Sigmoid colon (tissue), 7 donors: ENCODE data around the gene FMO3. TPM values are rescaled to one million over a fixed set of nuclear protein-coding genes. Genes with fewer than 3 reads are reported as not detected.

ENCODE experiments used
- DNase-seq: peaks from one replicate; pipeline ENCODE4 v3.0.0-alpha.2; 2019
- H3K27ac ChIP-seq, 4 donors: fragments of 200-600 bp; sonication (generic); one replicate each; pipeline ENCODE4 v1.5.1; 2016 to 2019; ENCODE audit warnings: mild to moderate bottlenecking in 1 of 4
- H3K27me3 ChIP-seq, 3 donors: fragments of 200-600 bp; sonication (generic); one replicate each; pipeline ENCODE4 v1.5.1; 2019; ENCODE audit warnings: mild to moderate bottlenecking in 1 of 3
- H3K36me3 ChIP-seq, 4 donors: fragments of 200-600 bp; sonication (generic); one replicate each; pipeline ENCODE4 v1.5.1; 2016 to 2019
- H3K4me1 ChIP-seq, 4 donors: fragments of 200-600 bp; sonication (generic); one replicate each; pipeline ENCODE4 v1.5.1; 2017 to 2019
- H3K4me3 ChIP-seq, 4 donors: fragments of 200-600 bp; sonication (generic); one replicate each; pipeline ENCODE4 v1.5.1; 2017 to 2019; ENCODE audit warnings: mild to moderate bottlenecking in 2 of 4, moderate library complexity in 1 of 4
- H3K9me3 ChIP-seq, 4 donors: fragments of 200-600 bp in 3 of 4; sonication (generic) in 3 of 4; one replicate each; pipeline versions ENCODE4 v1.5.1 to v1.6.1; 2013 to 2019
- EP300 ChIP-seq, 4 donors: sonication (generic); formaldehyde crosslinking; IDR thresholded peaks; one replicate each; pipeline ENCODE4 v1.6.1; 2017; ENCODE audit warnings: antibody characterized with exemption in 4 of 4
- POLR2A ChIP-seq, 2 donors: fragments of 450-650 bp; IDR thresholded peaks; one replicate each; pipeline ENCODE4 v1.6.1; 2016; ENCODE audit warnings: antibody characterized with exemption in 2 of 2, mild to moderate bottlenecking in 2 of 2, moderate library complexity in 2 of 2
- POLR2AphosphoS5 ChIP-seq, 4 donors: sonication (generic); formaldehyde crosslinking; IDR thresholded peaks; one replicate each; pipeline ENCODE4 v1.6.1; 2017; ENCODE audit warnings: antibody characterized with exemption in 4 of 4
- WGBS, 2 donors: extraction: QIAGEN DNeasy Blood & Tissue Kit; methylation state at CpG; one replicate each; pipeline ENCODE4 v1.1.7; 2013; 5-methylcytosine and 5-hydroxymethylcytosine counted together
- intact Hi-C: fragments of 100-400 bp; cut with DNase I; formaldehyde crosslinking; loops from one replicate; pipeline ENCODE4 v1.15.1; 2023
- polyA plus RNA-seq, 3 donors: library from polyadenylated mRNA; stranded (reverse); fragments of 200-250 nt; gene quantifications; one replicate each; pipeline ENCODE4 v1.2.3, GENCODE V29; 2013
- total RNA-seq, 4 donors: library from RNA; depleted of rRNA; stranded (reverse); fragments of >200 nt; gene quantifications; one replicate each; pipeline ENCODE4 v1.1.0, GENCODE V29; 2016
- TF ChIP-seq, protein P1 (sequence below), 4 experiments: fragments of 450-650 bp in 3 of 4; fragments of 200-600 bp in 1 of 4; IDR thresholded peaks; one replicate each; pipeline ENCODE4 v1.5.1; 2016 to 2019; ENCODE audit warnings: antibody characterized with exemption in 4 of 4, mild to moderate bottlenecking in 3 of 4, moderate library complexity in 2 of 4
- donor health status: healthy with polysubstance abuse.
- donor health status: Bipolar disorder and iron deficiency.
- donor health status: healthy.

FMO3 gene
- total and polyA plus RNA-seq, 7 donors, result 0.82 to 2.3 (median 1.8) TPM; not detected in 2

DNA sequence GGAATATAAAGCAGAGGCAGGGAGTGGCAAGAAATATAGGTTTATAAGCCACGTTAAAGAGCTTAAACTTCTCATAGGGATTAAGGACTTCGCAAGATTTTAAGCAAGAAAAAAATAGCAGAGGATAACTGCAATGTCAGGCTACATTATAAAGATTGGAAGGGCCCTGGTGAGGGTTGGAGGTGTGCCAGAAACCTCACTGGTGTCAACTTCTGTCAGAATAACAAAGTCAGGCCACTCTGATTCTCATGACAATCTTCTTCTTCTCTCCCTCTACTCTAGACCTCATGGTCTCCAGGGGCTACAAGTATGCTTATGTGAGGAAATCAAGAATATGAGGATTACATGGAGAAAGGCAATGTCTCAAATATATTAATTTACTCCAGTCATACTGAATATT, 61.8 kb downstream of the FMO3 start:
- Histone ChIP-seq H3K27me3 (no peaks in the 10 kb centered on the region), H3K4me3 (no peak overlapping the region), H3K9me3 (no peaks in the 10 kb centered on the region), H3K36me3 (no peaks in the 10 kb centered on the region), H3K4me1 (no peaks in the 10 kb centered on the region), H3K27ac (no peak overlapping the region)
- TF ChIP-seq, protein P1, sequence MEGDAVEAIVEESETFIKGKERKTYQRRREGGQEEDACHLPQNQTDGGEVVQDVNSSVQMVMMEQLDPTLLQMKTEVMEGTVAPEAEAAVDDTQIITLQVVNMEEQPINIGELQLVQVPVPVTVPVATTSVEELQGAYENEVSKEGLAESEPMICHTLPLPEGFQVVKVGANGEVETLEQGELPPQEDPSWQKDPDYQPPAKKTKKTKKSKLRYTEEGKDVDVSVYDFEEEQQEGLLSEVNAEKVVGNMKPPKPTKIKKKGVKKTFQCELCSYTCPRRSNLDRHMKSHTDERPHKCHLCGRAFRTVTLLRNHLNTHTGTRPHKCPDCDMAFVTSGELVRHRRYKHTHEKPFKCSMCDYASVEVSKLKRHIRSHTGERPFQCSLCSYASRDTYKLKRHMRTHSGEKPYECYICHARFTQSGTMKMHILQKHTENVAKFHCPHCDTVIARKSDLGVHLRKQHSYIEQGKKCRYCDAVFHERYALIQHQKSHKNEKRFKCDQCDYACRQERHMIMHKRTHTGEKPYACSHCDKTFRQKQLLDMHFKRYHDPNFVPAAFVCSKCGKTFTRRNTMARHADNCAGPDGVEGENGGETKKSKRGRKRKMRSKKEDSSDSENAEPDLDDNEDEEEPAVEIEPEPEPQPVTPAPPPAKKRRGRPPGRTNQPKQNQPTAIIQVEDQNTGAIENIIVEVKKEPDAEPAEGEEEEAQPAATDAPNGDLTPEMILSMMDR (IDR thresholded peaks at IDR 0.05), result no peak
- TF ChIP-seq EP300 (IDR thresholded peaks at IDR 0.05) (no peak), POLR2A (IDR thresholded peaks at IDR 0.05) (no peak), POLR2AphosphoS5 (IDR thresholded peaks at IDR 0.05) (no peak)
- intact Hi-C loops, result no loop called here
- no peak for DNase-seq
- 11 to 55% methylated on average over 2 of the region's 2 CpGs for WGBS, 2 donors

DNA sequence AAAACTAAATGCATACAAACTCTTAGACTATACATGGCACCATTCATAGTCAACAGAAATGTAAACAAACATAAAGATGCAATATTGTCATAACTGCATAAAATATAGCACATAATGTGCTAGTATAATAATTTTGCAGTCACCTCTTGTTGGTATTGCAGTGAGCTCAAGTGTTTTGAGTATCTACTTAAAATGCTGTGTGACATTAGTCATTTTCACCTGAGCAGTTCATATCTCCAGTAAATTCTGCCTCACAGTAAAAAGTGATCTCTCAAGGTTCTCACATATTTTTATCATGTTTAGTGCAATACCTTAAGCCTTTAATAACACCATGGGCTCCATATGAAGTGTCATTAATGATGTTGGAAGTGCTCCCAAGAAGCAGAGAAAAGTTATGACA, 64.8 kb downstream of the FMO3 start:
- TF ChIP-seq POLR2AphosphoS5 (IDR thresholded peaks at IDR 0.05), result no peak
- TF ChIP-seq EP300 (IDR thresholded peaks at IDR 0.05), result no peak
- no peak for TF ChIP-seq POLR2A (IDR thresholded peaks at IDR 0.05)
- TF ChIP-seq, protein P1 (IDR thresholded peaks at IDR 0.05), result no peak
- intact Hi-C loops, result no loop called here
- Histone ChIP-seq H3K9me3 (no peaks in the 10 kb centered on the region), H3K27ac (no peak overlapping the region), H3K4me3 (no peak overlapping the region), H3K4me1 (no peaks in the 10 kb centered on the region), H3K27me3 (no peaks in the 10 kb centered on the region), H3K36me3 (no peaks in the 10 kb centered on the region)
- DNase-seq, result no peak

DNA sequence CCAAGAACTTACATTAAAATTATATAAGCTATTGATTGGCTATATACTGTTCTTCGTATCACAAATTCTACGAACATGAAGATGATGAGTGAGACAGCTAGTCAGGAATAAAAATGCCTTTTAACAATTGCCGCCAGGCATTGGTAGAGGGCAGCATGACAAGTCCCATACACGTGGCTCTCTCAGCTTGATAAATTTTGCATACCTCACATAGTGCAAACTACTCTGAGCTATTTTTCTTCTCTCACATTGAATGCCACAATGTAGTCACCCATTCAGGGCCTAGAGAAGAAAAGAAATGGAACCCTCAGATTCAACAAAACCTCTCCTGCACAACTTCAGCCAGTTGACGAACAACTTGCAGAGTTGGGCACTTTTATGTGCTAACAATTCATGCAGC, 67.4 kb downstream of the FMO3 start:
- H3K9me3 ChIP-seq, result no peaks in the 10 kb centered on the region
- H3K27ac ChIP-seq, result no peak overlapping the region
- no peaks in the 10 kb centered on the region for H3K36me3 ChIP-seq
- H3K4me3 ChIP-seq, result no peak overlapping the region
- H3K4me1 ChIP-seq, result no peaks in the 10 kb centered on the region
- intact Hi-C loops, result no loop called here
- TF ChIP-seq EP300 (IDR thresholded peaks at IDR 0.05) (no peak), POLR2A (IDR thresholded peaks at IDR 0.05) (no peak), POLR2AphosphoS5 (IDR thresholded peaks at IDR 0.05) (no peak)
- TF ChIP-seq, protein P1 (IDR thresholded peaks at IDR 0.05), result no peak
- no peaks in the 10 kb centered on the region for H3K27me3 ChIP-seq
- no peak for DNase-seq
- 81 to 86% methylated on average over 5 of the region's 5 CpGs for WGBS, 2 donors

DNA sequence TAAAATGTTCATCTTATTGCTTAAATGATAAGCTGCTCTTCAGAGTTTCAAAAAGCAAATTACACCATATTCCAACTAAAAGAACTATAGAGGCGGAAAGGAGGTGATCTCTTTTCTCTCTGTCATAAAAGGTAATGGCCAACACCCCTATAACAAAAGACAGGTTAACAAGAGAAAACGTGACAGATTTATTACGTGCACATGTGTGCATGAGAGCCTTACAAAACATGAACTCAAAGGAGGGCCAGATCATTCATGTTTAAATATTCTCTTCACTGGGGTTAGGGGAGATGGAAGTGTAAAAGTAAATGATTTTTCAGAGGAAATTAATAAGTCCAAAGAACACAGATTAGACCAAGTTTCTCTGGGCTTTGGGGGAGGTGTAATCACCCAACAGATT, 67.8 kb downstream of the FMO3 start:
- H3K4me1 ChIP-seq, result no peaks in the 10 kb centered on the region
- H3K36me3 ChIP-seq, result no peaks in the 10 kb centered on the region
- intact Hi-C loops, result no loop called here
- TF ChIP-seq, protein P1 (IDR thresholded peaks at IDR 0.05), result no peak
- no peak for TF ChIP-seq POLR2AphosphoS5 (IDR thresholded peaks at IDR 0.05)
- TF ChIP-seq EP300 (IDR thresholded peaks at IDR 0.05), result no peak
- no peak for TF ChIP-seq POLR2A (IDR thresholded peaks at IDR 0.05)
- 65 to 67% methylated on average over 3 of the region's 3 CpGs for WGBS, 2 donors
- H3K4me3 ChIP-seq, result no peak overlapping the region
- no peak for DNase-seq
- H3K27me3 ChIP-seq, result no peaks in the 10 kb centered on the region
- H3K27ac ChIP-seq, result no peak overlapping the region
- H3K9me3 ChIP-seq, result no peaks in the 10 kb centered on the region

DNA sequence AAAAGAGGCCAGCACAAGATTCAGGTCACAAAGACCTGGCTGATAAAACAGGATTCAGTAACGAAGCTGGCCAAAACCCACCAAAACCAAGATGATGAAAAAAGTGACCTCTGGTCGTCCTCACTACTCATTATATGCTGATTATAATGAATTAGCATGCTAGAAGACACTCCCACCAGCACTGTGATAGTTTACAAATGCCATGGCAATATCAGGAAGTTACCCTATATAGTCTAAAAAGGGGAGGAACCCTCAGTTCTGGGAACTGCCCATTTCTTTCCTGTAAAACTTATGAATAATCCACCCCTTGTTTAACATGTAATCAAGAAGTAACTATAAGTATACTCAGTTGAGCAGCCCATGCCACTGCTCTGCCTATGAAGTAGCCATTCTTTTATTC, 68.4 kb downstream of the FMO3 start:
- Histone ChIP-seq H3K4me3 (no peak overlapping the region), H3K27me3 (no peaks in the 10 kb centered on the region), H3K36me3 (no peaks in the 10 kb centered on the region), H3K4me1 (no peaks in the 10 kb centered on the region), H3K9me3 (no peaks in the 10 kb centered on the region), H3K27ac (no peak overlapping the region)
- no peak for TF ChIP-seq POLR2A (IDR thresholded peaks at IDR 0.05)
- TF ChIP-seq, protein P1 (IDR thresholded peaks at IDR 0.05), result no peak
- no peak for TF ChIP-seq EP300 (IDR thresholded peaks at IDR 0.05)
- no peak for TF ChIP-seq POLR2AphosphoS5 (IDR thresholded peaks at IDR 0.05)
- no peak for DNase-seq
- 82% methylated on average over 2 of the region's 2 CpGs for WGBS, 2 donors
- intact Hi-C loops, result no loop called here
